Measurements from ENCODE around the gene ADGRD1. TPM values are rescaled to one million over a fixed set of nuclear protein-coding genes. Genes with fewer than 3 reads are reported as not detected.

ADGRD1 gene
- 0.28 to 0.45 TPM (median 0.38 TPM) in 5 replicates for total RNA-seq (2022; extraction: Qiagen RNA extraction)

GRCh38 chr12:130953771-130954543, at the start of gene ADGRD1:
TSS of gene ADGRD1 (plus strand) at chr12:130953907. CDS start at chr12:130954466, 559 bp downstream.

Other genes starting within 250 kb of the ADGRD1 start
- gene RIMBP2, start 237.6 kb upstream of the ADGRD1 start, total RNA-seq (2022; extraction: Qiagen RNA extraction), result 0.05 TPM in 1 of 5 replicates, not detected in the others
- gene STX2, start 114.7 kb upstream of the ADGRD1 start, total RNA-seq (2022; extraction: Qiagen RNA extraction), result 20.0 to 27.6 TPM (median 26.0 TPM) in 5 replicates
- gene RAN, start 81.8 kb upstream of the ADGRD1 start, total RNA-seq (2022; extraction: Qiagen RNA extraction), result 1,662 to 1,811 TPM (median 1,736 TPM) in 5 replicates